ENCODE results near the gene ARMC9.
"Not testable (repeated sequence)": the region's sequence is repeated elsewhere in the genome, so short reads cannot be mapped to it uniquely, and the experiment has no call there.

Gene ARMC9

DNA sequence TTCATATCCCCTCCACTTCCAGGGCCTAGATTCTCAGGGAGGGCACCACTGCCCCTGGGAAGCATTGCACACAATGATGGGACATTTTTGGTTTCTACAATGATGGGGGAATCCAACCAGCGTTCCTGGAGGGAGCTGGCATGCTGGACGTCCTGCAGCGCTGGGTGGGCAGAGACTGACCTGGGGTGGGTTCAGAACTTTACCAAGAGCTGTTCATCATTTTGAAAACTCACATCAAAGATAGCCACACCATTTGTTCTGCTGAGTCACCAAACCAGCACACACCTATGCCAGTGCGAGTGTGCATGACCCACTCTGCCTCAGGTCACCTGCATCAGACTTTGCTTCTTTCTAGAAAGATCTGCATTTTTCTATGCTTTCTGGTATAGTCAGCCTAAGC lies 14.1 kb upstream of the ARMC9 start:
- no peak for DNase-seq

DNA sequence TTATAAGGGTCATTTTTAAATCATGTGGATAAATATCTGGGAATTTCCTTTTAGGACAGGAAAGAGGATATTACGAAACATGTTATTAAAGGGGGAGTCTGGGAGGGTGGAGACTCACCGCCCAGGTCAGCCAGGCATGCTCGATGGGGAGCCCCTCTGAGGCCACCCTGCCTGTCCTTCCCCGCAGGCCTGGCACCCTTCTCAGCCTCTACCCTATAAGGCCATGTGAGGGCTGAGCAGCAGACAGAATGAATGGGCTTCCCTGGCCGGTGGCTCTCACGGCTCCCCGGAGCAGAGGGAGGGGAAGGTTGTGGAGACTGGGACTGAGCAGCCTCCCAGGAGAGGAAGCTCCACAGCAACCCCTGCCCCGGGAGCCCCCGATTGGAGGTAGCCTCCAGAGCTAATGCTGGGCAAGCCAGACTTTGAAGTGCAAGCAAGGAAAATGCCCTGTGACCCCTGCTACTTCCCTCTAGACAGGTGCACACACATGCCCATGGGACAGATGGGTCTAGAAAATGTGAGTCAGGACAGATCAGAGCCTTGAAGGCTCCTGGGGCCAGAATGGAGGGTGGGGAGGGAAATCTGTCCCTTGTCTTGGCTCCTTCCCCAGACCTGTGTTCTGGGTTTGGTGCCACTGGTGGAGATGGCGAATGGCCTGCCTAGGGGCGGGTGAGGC lies 13.2 kb upstream of the ARMC9 start:
- DNase-seq = no peak

DNA sequence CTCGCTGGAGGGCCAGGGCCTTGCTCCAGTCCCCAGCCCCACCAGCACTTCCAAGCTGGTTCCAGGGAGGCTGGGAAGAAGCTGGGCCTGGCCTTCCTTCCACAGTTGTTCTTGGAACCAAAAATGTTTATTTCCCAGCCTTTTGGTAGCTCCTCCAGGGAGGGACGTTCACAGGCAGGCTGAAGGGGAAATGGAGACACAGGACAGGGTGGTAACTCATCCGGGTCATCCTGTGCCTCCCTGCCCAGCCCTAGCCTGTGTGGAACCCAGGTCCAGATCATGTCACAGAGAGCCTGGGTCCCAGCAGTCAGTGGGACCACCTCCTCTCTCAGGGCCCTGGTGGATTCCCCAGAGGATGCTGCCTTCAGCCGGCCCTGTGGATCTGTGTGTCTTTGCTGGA lies 12.5 kb upstream of the ARMC9 start:
- DNase-seq = no peak

- no peak for DNase-seq
Observed at GRCh38 chr2:231186325-231186724, 12.1 kb upstream of the ARMC9 start.

DNA sequence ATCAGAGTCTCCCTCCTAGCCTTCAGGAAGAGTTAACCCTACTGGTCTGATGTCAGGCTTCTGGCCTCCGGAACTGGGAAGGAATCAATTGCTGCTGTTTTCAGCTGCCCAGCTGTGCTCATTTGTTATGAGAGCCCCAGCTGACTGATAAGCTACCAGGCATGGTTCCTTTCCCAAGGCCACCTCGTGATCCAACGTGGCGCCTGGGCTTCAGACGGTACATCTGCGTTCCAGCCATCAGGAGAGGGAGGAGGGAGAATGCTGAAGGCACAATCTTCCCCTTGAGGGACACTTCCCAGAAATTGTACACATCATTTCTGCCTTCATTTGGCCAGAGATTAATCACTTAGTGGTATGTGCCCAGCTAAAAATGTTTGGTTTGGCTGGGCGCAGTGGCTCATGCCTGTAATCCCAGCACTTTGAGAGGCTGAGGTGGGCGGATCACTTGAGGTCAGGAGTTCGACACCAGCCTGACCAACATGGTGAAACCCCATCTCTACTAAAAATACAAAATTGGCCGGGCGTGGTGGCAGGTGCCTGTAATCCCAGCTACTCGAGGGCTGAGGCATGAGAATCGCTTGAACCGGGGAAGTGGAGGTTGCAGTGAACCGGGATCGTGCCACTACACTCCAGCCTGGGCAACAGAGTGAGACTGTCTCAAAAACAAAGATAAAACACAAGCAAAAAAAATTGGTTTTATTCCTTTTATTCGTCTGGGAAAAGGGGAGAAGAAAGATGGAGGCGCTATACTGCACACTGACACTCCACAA lies 10.5 kb upstream of the ARMC9 start:
- DNase-seq = no peak

GRCh38 chr2:231188506-231189170 lies 9.8 kb upstream of the ARMC9 start:
- DNase-seq = no peak

DNA sequence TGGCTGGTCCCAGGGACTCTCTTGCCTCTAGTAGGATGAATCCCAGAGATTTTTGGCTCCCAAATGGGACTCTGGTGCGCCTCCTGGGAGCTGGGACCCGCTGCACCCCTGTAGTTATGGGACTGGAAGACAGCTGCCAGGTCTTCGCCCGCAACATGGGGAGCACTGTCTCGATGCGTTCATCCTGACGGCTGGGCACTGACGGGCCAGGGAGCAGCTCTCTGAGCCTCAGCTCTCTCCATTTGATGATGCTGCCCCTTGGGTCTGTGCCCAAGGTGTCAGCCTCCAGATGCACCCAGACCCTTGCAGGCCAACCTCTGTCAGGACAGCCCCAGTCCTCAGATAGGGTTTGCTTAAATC lies 9.3 kb upstream of the ARMC9 start:
- no peak for DNase-seq

DNA sequence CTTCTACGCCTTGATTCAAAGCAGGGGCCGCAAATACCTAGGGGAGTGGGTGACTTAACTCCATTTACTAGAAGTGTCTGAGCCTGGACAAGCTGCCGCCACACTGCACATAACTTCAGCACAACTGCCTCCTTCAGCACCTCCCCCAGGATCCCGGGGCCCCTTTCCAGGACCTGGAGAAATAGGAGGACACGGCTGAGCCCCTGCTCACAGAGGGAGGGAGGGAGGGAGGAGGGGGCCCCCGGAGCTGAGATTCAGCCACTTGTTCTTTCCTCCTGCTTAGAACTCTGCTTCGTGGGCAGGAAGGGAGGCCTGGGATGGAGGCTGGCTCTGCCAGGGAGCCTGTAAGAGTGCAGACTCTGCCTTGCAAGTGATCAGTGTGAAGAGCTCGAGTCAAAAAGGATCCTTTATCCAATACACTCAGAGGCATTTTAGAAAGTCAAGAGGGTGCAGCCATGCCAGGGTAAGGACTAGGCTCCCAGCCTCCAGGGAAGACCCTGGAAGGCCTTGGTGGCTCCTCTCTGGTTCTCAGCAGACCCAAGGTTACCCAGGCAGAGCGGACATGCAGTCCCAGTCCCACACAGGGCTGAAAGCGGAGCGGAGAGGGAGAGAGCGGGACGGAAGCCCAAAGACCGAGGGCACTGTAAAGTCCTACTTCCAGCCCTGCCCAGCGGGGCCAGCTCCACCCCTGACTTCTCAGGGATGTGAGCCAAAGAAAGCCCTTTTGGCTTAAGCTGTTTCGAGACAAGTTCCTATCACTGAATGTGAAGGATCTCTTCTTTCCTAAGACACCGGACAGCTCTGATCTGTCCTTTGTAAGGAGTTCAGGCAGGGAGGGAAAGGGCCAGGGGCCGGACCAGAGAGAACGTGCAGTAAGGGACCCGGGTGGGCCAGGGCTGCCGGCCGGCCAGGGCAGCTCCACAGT lies 8.6 kb upstream of the ARMC9 start:
- DNase-seq = no peak

DNA sequence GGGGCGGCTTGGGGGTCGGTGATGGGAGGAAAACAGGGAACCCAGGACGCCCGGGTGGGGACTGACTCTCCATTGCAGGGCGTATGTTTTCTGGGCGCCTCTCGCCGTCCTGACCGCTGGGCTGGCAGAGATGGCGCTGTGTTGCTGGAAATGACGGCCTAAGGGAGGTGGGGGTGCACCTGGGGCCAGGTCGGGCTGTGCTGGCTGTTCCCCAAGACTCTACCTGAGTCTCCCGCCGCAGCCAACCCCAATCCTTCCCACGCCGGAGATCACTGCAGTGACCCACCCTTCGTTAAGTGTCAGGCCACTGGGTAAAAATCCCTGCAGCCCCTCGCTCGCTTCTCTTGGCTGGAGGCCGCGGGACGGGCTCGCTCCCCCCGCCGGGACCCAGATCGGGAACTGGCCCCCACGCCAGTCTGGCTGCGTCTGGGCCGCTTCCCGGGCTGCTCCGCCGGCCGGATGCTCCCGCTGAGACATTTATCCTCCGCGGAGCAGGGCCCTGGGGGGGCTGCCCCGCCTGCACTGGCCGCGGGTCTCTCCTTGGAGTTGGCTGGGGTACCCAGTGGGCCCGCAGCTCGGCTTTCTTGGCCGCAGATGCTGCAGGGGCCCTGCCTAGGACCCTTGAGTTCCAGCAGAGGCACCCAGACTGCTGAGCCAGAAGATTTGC lies 7.8 kb upstream of the ARMC9 start:
- no peak for DNase-seq

GRCh38 chr2:231191896-231192872 lies 6.2 kb upstream of the ARMC9 start:
- DNase-seq = no peak

GRCh38 chr2:231193216-231193615 lies 5.2 kb upstream of the ARMC9 start:
- DNase-seq = no peak

DNA sequence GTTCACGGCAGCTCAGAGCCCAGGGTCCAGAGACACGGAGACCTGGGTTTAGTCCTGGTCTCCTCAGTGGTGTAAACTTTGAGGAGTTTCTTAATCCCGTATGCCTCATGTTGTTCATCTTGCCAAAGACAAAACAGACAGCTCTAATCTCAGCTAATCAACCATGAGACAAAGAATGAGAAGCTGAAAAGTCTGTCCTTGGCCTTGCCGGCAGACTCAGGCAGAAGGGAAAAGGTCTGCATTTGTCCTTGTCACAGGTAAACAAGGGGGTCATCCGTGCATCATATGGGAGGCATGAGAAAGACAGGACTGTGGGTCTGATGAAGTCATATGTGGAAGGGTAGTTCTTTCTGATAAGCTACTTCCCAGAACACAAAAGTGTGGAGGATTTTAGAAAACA lies 1.8 kb upstream of the ARMC9 start:
- no peak for DNase-seq

DNA sequence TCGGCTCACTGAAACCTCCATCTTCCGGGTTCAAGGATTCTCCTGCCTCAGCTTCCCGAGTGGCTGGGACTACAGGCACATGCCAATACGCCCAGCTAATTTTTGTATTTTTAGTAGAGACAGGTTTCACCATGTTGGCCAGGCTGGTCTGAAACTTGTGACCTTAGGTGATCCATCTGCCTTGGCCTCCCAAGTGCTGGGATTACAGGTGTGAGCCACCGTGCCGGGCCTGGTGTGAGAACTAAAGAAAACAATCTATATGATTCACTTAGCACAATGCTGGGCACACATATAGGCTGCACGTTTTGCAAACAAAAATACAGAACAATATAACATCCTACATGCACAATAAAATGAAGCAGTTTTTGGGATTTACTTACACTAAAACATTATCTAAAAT lies 1.2 kb upstream of the ARMC9 start:
- not testable (repeated sequence) for DNase-seq

DNA sequence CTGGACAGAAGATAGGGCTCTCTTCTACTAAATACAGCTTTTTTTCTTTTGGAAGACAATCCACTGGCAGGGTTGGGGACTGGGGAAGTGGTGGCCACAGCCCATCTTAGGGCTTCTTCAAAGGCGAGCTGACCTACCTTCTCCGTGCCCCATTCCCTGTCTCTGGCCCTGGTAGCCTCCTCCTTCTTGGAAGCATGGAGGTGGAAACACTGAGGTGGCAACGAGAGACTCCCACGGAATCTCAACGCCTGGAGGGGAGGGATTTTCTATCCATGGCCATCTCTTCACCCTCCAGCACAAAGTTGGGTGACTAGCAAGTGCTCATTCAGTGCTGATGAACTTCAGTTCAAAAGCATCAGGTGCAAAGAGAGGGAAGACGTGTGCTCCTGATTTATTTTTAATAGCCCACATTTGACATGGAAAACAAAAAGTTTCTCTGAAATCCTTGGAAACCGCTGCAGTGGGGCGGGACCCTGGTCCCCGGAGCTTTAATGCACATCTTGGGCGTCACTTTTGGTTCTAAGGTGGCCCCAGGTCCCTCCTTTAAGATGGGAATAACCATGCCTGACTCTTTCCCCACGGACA lies 633 bp upstream of the ARMC9 start:
- DNase-seq = no peak

DNA sequence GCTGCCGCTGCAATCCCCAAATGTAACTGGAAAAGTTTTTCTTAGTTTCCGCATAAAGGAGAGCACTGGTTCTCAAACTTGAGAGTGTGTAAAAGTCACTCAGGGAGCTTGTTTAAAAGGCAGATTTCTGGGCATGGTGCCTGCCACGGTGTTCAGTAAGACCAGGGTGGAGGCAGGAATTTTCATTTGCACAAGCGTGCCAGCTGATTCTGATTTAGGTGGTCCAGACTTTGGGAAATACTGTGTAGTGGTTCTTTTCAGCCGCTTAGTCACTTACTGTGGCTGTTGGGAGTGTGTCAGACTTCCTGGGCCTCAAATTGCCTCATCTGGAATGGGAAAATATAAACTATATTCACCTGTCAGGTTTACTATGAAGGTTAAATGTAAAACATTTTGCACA lies 788 bp downstream of the ARMC9 start:
- no peak for DNase-seq

- DNase-seq = no peak
Observed at GRCh38 chr2:231200805-231201474, 2.5 kb downstream of the ARMC9 start.

DNA sequence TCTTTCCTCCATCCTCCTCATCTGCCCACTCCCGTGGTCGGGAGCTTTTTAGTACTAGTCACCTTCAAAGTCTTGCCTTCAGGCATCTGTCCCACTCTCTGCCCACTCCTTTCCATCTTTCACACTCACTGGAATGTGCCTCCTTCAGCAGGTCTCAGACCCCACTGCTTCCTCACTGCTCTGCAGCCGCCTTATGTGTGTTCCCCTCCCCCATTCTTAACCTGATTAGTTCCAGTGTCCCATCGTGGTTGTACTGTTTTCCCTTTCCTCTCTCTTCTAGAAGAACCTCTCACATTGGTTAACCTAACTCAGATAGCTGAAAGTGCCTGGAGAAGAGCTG lies 3.0 kb downstream of the ARMC9 start:
- DNase-seq = no peak

DNA sequence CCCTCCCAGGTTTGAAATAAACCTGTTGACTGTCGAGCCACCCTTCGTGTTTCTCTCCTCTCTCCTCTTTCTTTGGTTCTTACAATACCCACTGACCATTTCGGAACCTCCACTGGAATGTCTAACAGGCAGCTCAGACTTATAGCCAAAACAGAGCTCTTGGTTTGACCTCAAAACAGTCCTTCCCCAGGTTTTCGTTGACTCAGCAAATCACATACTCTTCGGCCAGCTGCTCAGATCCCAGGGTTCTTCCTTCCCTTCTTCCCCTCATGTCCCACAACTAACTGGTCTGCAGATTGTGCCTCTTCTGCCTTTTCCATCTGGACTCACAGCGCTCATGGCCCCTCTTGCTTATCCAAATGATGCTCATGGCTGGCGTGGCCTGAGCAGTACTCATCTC lies 4.7 kb downstream of the ARMC9 start:
- DNase-seq = no peak

- DNase-seq = no peak
Observed at GRCh38 chr2:231204146-231204545, 5.7 kb downstream of the ARMC9 start.

DNA sequence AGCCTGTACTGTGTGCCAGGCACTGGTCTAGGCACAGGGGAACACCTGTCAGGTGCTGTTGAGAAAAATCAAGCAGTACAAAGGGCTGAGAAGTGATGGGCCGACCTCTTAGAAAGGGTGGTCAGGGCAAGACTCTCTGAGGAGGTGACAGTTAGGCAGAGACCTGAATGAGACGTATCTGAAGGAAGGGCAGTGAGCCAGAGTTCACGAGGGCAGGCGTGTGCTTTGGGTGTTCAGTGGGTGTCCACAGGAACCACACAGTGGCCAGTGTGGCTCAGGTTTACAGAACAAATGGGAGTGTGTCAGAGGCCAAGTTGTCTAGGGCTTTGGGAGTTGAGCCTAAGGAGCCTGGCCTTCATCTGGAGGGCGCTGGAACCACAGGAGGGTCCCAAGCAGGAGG lies 6.2 kb downstream of the ARMC9 start:
- DNase-seq = no peak

DNA sequence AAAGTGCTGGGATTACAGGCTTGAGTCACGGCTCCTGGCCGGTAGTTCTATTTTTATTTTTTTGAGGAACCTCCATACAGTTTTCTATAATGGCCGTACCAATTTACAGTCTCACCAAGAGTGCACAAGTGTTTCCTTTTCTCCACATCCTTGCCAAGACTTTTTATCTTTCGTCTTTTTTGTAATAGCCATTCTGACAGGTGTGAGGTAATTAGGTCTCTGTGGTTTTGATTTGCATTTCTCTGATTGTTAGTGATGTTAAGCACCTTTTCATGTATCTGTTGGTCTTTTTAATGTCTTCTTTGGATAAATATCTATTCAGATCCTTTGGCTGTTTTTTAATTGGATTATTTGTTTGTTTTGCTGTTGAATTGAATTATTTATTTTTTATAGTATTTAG lies 9.3 kb downstream of the ARMC9 start:
- DNase-seq = no peak

Measured in stimulated activated CD4-positive, alpha-beta T cell treated with anti-CD3 and anti-CD28 coated beads, Interleukin-15, amount 100 ng/mL, for 24 hours (primary cell).